Upper lobe of left lung (tissue), 6 donors: ENCODE results near the gene RBPMS2. TPM values are rescaled to one million over a fixed set of nuclear protein-coding genes. Genes with fewer than 3 reads are reported as not detected.
A peak's percentile ranks its signal among the peaks of the same experiment; 100 is the strongest.

Source experiments
- ATAC-seq, 2 donors: fragments of 200-7000 bp; cut with Tn5 transposase; one replicate each; pipeline ENCODE4 v1.9.1; 2022; ENCODE audit warnings: mild to moderate bottlenecking in 2 of 2, moderate library complexity in 2 of 2; ENCODE audit not compliant: low FRiP score in 2 of 2
- DNase-seq, 2 donors: peaks; one replicate each; pipeline ENCODE4 v3.0.0-alpha.2; 2019 to 2020
- H3K27ac ChIP-seq, 4 donors: fragments of 200-600 bp; sonication (generic); one replicate each; pipeline ENCODE4 v1.5.1; 2016 to 2019
- H3K27me3 ChIP-seq, 4 donors: fragments of 200-600 bp; sonication (generic); one replicate each; pipeline ENCODE4 v1.5.1; 2017 to 2019
- H3K36me3 ChIP-seq, 4 donors: fragments of 200-600 bp; sonication (generic); one replicate each; pipeline ENCODE4 v1.5.1; 2016 to 2019
- H3K4me1 ChIP-seq, 4 donors: fragments of 200-600 bp; sonication (generic); one replicate each; pipeline ENCODE4 v1.5.1; 2018 to 2019
- H3K4me3 ChIP-seq, 4 donors: fragments of 200-600 bp; sonication (generic); one replicate each; pipeline ENCODE4 v1.5.1; 2017 to 2019; ENCODE audit warnings: mild to moderate bottlenecking in 2 of 4, moderate library complexity in 1 of 4
- H3K9me3 ChIP-seq, 4 donors: fragments of 200-600 bp; sonication (generic); one replicate each; pipeline ENCODE4 v1.5.1; 2018 to 2019
- CTCF ChIP-seq, 6 experiments: fragments of 450-650 bp in 4 of 6; fragments of 200-600 bp in 2 of 6; sonication (generic) in 2 of 6; IDR thresholded peaks; one replicate each; pipeline ENCODE4 v1.5.1; 2016 to 2019; ENCODE audit warnings: antibody characterized with exemption in 6 of 6
- EP300 ChIP-seq, 4 donors: sonication (generic); formaldehyde crosslinking; IDR thresholded peaks; one replicate each; pipeline ENCODE4 v1.5.1; 2017; ENCODE audit warnings: antibody characterized with exemption in 4 of 4, control low read depth in 2 of 4
- POLR2A ChIP-seq, 4 donors: fragments of 450-650 bp; IDR thresholded peaks; one replicate each; pipeline ENCODE4 v1.5.1; 2016 to 2017; ENCODE audit warnings: antibody characterized with exemption in 4 of 4, mild to moderate bottlenecking in 2 of 4
- POLR2AphosphoS5 ChIP-seq, 2 donors: sonication (generic); formaldehyde crosslinking; IDR thresholded peaks; one replicate each; pipeline ENCODE4 v1.5.1; 2017; ENCODE audit warnings: antibody characterized with exemption in 2 of 2
- WGBS, 2 donors: methylation state at CpG; one replicate each; pipeline ENCODE4 v1.1.5; 2017 to 2018; 5-methylcytosine and 5-hydroxymethylcytosine counted together
- total RNA-seq, 6 donors: library from RNA; depleted of rRNA in 4 of 6; stranded (reverse); fragments of >200 nt in 4 of 6; gene quantifications; one replicate each; pipeline versions ENCODE4 v1.1.0 to v1.2.1, GENCODE V29; 2016 to 2021
- donor health status: DM: no; HTN: no; CAD: no; lungs with moderate emphysema.
- donor health status: DM: no; HTN: yes; CAD: no; lungs with severe emphysema.

Gene RBPMS2
- total RNA-seq, 6 donors from 2014 or later: 1.2 to 3.6 (median 2.0) TPM

GRCh38 chr15:64732156-64732860 is 43.1 kb downstream of the RBPMS2 start:
- ATAC-seq: no peak
- Histone ChIP-seq H3K9me3 (no peaks in the 10 kb centered on the region), H3K36me3 (no peaks in the 10 kb centered on the region)

GRCh38 chr15:64731805-64732151 is 43.6 kb downstream of the RBPMS2 start:
- TF ChIP-seq POLR2A (IDR thresholded peaks at IDR 0.05): no peak
- no peak for TF ChIP-seq EP300 (IDR thresholded peaks at IDR 0.05)
- TF ChIP-seq POLR2AphosphoS5 (IDR thresholded peaks at IDR 0.05): no peak
- no peak for TF ChIP-seq CTCF (IDR thresholded peaks at IDR 0.05)
- DNase-seq (no peak), ATAC-seq (no peak)
- H3K9me3 ChIP-seq: no peaks in the 10 kb centered on the region
- no peak overlapping the region for H3K4me3 ChIP-seq
- H3K27ac ChIP-seq: no peak overlapping the region
- no peaks in the 10 kb centered on the region for H3K36me3 ChIP-seq
- H3K4me1 ChIP-seq: peaks cover 0 to 15% (median 2%) of the 10 kb centered on the region in 4 donors
- 62 to 71% methylated on average over 9 of the region's 9 CpGs for WGBS, 2 donors
- H3K27me3 ChIP-seq: no peaks in the 10 kb centered on the region

More at GRCh38 chr15:64732156-64732860, 43.1 kb downstream of the RBPMS2 start:
- no peak for DNase-seq
- no peak overlapping the region for H3K27ac ChIP-seq
- WGBS, 2 donors: 52 to 81% methylated on average over 3 to 7 of the region's 7 CpGs
- TF ChIP-seq POLR2AphosphoS5 (IDR thresholded peaks at IDR 0.05) (no peak), EP300 (IDR thresholded peaks at IDR 0.05) (no peak), CTCF (IDR thresholded peaks at IDR 0.05) (no peak), POLR2A (IDR thresholded peaks at IDR 0.05) (no peak)
- no peak overlapping the region for H3K4me3 ChIP-seq
- no peaks in the 10 kb centered on the region for H3K27me3 ChIP-seq
- H3K4me1 ChIP-seq: peaks cover 0 to 15% (median 2%) of the 10 kb centered on the region in 4 donors

GRCh38 chr15:64731012-64731804 is 44.2 kb downstream of the RBPMS2 start:
- Histone ChIP-seq H3K4me1 (peaks cover 0 to 15% (median 2%) of the 10 kb centered on the region in 4 donors), H3K36me3 (no peaks in the 10 kb centered on the region), H3K27me3 (no peaks in the 10 kb centered on the region), H3K4me3 (no peak overlapping the region), H3K9me3 (no peaks in the 10 kb centered on the region), H3K27ac (no peak overlapping the region)
- TF ChIP-seq CTCF (IDR thresholded peaks at IDR 0.05) (peak; percentile 85 to 94 (median 88)), EP300 (IDR thresholded peaks at IDR 0.05) (no peak), POLR2A (IDR thresholded peaks at IDR 0.05) (no peak), POLR2AphosphoS5 (IDR thresholded peaks at IDR 0.05) (no peak)
- DNase-seq (peak in 1 of 2 donors; percentile 89), ATAC-seq (peak; percentile 87 to 90)
- 26 to 27% methylated on average over 16 of the region's 16 CpGs for WGBS, 2 donors

GRCh38 chr15:64730151-64730550 is 45.2 kb downstream of the RBPMS2 start:
- no peaks in the 10 kb centered on the region for H3K36me3 ChIP-seq
- no peak overlapping the region for H3K4me3 ChIP-seq
- TF ChIP-seq EP300 (IDR thresholded peaks at IDR 0.05) (no peak), CTCF (IDR thresholded peaks at IDR 0.05) (no peak), POLR2AphosphoS5 (IDR thresholded peaks at IDR 0.05) (no peak), POLR2A (IDR thresholded peaks at IDR 0.05) (no peak)
- no peak overlapping the region for H3K27ac ChIP-seq
- WGBS, 2 donors: 90 to 92% methylated on average over 5 of the region's 5 CpGs
- no peak for ATAC-seq
- no peak for DNase-seq
- peaks cover 0 to 15% (median 2%) of the 10 kb centered on the region in 4 donors for H3K4me1 ChIP-seq
- no peaks in the 10 kb centered on the region for H3K9me3 ChIP-seq
- no peaks in the 10 kb centered on the region for H3K27me3 ChIP-seq
